ENCODE data around the gene CYP26C1.
"Not testable (repeated sequence)": the region's sequence is repeated elsewhere in the genome, so short reads cannot be mapped to it uniquely, and the experiment has no call there.

CYP26C1 gene

DNA sequence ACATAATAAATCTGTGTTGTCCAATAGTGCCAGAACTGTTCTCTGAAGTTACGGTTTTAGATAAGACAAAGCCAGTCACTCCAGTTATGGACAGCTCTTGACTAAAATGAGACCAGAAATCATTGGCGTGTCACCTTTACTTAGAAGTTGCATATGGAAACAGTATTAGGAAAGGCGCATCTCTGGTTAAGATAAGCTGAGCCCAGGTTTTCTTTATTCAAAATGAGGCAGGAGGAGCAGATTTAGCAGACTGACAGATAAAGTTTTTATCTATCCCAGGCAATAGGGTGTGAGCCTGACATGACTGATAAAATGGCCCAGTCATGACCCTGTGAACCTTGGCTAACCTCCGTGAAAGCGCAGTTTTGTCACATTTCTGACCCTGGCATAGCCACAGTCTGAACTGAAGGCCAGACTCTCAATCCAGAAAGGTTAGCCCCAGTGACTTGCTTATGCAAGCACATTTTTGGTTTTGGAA, 17.3 kb downstream of the CYP26C1 start:
- no peak for DNase-seq (ENCODE audit: low read depth)

DNA sequence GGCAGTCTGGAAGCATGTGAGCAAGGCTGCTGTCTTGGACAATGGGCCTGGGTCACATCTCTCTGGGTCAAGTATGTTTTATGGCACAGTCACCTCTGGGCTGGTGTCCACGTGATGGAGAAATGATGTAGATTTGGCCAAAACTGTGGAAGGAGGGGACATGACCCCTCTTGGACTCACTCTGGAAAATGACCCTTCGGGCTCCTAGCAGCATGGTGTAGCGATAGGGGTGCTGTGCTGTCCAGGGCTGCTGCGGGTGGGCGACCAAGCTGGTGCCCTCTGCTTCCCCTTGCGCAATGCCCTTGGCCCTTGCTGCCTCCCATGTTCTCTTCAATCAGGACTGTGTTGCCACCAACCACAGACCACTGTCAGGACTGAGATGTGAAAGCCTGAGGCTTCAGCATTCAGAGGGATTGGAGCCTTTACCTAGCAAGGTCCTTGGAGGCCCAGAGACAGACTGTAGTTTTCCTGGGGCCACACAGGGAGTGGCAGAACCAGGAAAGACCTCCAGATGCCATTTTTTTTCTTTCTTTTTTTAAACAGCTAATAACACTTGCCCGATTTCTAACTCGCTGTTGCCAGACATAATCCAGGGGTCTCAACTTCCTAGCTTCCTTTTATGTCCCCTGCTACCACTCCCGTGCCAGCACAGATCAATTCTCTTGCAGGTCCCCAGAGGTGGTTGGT, 19.2 kb downstream of the CYP26C1 start:
- no peak for DNase-seq (ENCODE audit: low read depth)

DNA sequence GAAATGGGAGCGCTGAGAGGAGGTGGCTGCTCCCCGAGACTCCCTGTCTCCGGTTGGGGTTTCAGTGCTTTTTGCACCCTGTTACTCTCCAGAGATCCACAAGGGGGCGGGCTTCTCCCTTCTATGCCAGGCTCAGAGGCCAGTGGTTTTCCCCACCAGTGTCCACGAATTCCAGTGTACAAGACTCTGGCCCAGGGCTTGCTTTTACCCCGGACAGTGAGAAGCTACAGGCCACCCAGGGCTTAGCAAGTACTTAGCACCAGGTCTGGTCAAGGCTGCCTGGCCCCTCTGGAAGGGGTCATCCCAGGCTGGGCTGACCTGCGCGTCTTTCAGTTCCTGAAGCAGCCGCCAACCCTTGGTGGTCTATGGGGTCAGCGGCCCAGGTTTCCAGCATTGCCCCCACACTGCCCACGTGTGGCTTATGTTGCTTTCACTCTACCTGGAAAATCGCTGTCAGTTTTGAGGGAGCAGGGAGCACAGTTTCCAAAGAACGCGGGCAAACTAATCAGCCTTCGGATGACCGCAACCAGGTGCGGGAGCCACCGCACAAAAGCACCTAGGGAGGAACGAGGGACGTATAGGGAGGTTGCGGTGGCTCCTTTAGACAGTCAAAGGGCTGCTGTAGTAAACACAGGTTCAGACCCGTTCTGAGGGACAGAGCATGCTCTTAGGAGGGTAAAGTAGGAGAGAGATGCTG, 19.9 kb downstream of the CYP26C1 start:
- no peak for DNase-seq (ENCODE audit: low read depth)

DNA sequence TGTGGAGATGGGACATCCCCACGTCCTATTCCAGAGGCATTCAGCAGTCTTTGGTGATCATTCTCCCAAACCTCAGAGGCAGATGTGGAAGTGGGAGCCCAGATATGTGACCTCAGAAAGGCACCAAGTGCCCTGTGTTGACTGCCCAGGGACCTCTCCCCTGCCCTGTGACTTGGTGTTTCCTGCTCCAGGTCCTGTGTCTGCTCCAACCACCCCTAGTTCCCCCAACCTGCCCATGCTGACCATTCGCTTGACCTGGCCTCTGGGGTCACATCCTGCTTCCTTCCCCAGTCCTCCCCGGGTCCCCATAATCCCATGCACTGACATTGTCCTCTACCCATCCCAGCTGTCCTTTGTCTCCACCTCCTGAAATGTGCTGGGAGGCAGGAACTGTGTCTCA, 20.7 kb downstream of the CYP26C1 start:
- no peak for DNase-seq (ENCODE audit: low read depth)

DNA sequence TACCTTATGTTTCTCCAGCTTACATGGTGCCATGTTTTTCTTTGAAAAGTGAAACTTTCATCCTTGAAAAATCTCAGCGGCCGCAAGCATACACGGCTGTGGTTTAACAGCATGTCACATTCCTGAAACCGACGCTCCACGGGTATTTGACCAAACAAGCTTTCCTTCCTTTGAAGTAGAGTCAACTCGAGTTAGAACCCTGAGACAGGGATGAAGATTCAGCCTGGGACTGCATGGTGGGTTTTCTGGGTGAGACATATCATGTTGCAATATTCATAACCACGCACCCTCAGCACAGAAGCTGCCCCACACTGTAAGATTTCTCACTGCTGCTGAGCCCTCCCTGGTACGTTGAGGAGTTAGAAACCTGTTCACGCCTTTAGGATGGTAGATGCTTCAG, 21.2 kb downstream of the CYP26C1 start:
- peak; percentile 63 for DNase-seq (ENCODE audit: low read depth)

DNA sequence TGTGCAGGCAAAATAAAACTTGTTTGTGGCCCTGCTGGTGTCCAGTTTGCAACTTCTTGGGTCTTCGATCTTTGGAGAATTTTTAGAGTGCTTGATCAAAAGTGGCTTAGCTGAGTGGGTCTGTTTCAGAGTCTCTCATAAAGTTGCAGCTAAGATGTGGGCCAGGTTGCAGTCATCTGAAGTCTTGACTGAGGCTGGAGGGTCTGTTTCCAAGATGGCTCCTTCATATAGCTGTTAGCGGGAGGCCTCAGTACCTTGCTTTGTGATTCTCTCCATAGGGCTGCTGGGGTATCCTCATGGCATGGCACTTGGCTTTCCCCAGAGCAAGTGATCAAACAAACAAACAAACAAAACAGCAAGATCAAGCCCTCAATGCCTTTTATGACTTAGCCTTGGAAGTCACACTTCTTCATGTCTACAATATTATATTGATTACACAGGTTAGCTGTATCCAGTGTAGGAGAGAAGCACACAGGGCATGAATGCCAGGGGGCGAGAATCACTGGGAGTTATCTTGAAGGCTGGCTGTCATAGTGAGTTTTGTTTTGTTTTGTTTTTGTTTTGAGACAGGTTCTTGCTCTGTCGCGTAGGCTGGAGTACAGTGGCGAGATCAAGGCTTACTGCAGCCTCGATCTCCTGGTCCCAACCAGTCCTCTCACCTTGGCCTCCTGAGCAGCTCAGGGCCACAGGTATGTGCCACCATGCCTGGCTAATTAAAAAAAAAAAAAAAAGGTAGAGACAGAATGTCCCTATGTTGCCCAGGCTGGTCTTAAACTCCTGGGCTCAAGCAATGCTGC, 23.3 kb downstream of the CYP26C1 start:
- DNase-seq (ENCODE audit: low read depth) = no peak

DNA sequence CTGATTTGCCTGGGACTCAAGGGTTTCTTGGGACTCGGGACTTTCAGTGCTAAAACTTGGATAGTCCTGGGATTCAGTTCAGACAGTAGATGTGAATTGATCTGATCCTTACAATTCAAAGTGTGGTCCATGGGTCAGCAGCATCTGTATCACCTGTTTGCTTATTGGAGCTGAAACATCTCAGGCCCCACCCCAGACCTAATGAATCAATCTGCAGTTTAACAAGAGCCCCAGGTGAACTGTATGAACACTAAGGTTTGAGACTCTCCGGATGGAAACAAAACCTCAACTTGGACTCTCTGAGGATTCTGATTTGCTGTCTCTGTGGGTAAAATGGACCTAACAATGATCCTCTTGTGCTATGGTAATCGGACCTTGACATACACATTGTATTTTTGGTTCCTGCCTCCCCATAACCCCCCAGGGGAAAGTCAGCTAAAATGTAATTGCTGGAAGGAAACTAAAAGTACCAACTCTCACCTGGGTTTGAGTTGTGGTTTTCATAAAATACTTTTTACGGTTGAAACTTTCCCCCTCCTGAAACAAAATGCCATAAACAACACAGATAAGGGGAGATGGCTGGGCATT, 24.8 kb downstream of the CYP26C1 start:
- no peak for DNase-seq (ENCODE audit: low read depth)

DNA sequence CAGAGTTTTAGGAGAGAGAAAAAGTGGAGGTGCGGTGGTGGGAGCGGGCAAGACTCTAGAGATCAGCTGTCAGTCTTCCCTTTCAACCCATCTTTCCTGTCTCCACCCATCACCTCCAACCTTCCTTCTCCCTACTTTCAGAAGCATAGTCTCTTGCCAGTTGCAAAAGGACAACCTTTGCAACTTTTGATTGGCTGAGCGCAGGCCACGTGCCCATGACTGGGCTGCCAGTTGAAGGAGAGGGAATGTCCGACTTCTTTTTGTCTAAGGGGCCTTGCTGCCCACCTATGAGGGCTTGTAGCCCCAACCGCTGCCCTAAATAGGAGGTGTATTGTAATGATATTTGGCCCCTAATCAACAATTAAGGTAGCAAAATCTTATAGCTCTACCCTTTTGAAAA, 25.7 kb downstream of the CYP26C1 start:
- DNase-seq (ENCODE audit: low read depth) = no peak

DNA sequence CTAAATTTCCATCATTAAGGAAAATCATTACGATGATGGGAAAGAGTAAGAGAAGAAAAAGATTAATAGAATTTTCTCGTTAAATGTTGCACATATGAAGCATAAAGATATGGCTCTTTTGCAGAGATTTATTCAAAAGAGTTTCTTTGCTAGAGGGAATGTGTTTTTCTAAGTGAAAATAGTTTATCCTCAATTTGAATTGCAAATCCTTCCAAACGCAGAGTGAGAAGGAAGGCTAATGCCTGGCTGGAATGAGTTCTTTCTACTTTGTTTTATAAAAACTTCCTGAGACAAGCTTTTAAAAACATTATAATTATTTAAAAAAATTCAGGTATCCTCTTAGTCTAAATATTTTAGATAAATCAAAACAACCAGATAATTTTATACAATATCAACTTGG, 27.2 kb downstream of the CYP26C1 start:
- DNase-seq (ENCODE audit: low read depth) = no peak

DNA sequence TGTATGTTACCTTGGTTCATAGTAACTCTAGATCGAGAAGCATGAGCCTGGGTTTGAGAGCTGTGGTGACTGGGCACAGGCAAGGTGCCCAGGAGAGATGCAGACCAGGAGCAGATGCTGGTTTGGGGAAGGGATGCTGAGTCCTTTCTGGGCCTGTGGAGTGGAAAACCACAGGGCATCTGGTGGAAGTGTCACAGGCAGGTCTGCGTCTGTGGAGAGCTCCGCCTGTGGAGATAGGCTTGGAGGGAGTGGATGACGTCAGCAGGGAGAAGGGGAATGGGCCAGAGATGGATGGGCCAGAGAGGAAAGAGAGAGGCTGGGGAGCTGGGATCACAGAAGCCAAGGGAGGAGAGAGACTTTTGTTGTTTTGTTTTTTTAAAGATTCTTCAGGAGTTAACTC, 27.9 kb downstream of the CYP26C1 start:
- no peak for DNase-seq (ENCODE audit: low read depth)

DNA sequence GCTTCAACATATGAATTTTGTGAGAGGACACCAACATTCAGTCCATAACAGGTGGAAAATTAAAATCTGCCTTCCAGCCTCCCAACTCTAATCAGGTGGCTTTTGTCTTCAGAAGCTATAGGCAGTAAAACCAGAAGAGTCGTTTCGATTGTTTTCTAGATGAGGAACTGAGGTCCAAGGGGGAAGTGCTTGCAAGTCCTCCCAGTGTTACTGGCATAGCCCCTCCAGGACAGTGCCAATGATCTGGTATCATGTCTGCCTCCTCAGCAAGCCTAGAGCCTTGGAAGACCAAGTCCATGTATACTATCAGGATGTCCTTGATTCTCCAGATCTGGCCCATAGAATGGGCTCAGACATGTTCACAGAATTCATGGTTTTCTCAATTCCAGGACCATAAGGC, 30.0 kb downstream of the CYP26C1 start:
- DNase-seq (ENCODE audit: low read depth) = no peak

DNA sequence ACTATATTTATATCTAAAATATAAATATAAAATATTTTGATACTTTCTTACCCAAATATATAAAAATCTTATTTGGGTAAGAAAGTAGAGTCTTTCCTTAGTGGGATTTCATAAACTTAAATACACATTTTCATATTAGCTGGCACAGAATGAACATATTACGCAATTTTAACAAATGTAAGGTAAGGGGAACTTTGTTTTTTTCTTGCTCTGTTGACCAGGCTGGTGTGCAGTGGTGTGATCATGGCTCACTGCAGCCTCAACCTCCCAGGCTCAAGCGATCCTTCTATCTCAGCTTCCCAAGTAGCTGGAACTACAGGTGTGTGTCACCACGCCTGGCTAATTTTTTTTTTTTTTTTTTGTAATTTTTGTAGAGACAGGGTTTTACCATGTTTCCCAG, 31.4 kb downstream of the CYP26C1 start:
- DNase-seq (ENCODE audit: low read depth) = no peak

DNA sequence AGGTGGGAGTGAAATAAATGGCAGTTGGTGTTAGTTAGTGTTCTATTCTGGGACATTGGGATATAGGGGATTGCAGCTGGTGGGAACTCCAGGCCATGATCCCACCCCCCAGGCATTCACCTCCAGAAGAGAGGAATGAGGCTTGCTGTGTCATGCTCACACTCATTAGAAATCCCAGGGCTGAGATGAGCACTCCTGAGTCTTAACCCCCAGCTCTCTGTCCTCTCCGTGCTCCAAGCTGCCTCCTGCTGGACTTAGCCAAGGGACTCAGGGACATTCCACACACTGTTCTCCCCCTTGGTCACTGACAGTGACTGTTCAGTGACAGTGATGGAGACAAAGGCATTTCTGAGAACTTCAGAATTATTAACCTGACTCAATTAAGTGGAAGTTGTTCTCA, 34.6 kb downstream of the CYP26C1 start:
- DNase-seq (ENCODE audit: low read depth) = no peak

DNA sequence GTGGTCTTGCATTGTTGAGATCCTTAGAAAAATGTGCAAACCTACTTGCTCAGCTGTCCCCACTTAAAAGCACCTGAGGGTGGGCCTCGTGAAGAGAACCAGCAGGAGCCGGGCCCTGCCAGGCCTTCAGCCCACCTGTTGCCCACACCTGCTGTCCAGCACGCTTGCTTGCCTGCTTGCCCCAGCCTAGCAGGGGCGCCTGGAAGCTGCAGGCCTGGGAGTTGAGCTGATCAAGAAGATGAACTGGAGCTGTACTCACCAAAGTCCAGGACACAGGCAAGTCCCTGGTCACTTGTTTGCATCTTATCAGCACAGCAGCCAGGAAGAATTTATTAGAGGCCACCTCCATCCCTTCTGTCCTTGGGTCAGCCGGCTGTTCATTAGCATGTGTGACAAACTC, 36.3 kb downstream of the CYP26C1 start:
- no peak for DNase-seq (ENCODE audit: low read depth)

DNA sequence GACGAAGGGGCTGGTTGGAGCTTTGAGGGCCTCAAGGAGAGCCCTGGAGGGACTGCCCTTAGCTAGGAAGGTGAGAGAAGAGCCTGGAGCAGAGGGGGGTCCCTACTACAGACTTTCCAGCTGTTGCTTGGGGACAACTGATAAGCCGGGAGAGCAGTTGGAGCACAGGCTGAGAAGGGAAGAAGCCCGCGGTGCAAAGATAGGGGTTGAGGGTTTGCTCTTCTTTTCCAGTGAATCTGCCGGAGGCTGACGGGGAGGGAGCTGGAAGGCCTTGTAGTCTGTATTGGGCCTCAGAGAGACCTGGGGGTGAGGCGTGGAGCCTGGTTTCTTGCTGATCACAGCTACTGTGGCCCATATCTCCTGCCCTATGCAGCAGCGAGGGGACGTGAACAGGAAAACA, 36.8 kb downstream of the CYP26C1 start:
- DNase-seq (ENCODE audit: low read depth) = no peak

DNA sequence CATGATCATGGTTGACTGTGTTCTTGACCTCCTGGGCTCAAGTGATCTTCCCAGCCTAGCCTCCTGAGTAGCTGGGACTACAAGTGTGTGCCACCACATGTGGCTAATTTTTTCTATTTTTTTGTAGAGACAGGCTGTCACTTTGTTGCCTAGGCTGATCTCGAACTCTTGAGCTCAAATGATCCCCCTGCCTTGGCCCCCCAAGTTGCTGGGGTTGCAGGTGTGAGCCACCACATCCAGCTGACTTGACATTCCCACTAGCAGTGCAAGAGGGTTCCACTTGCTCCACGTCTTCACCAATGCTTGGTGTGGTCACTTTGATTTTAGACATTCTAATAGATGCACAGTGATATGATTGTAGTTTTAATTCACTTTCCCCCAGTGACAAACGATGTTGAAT, 38.2 kb downstream of the CYP26C1 start:
- DNase-seq (ENCODE audit: low read depth) = no peak

DNA sequence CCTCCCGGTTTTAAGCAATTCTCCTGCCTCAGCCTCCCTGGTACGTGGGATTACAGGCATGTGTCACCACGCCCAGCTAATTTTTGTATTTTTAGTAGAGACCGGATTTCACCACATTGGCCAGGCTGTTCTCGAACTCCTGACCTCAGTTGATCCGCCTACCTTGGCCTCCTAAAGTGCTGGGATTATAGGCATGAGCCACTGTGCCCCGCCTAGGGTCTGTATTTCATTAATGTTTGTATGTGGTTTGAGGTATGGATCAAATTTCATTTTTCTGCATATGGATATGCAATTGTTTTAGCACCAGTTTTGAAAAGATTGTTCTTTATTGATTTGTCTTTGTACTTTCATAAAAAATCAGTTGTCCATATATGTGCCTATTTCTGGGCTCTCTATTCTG, 39.1 kb downstream of the CYP26C1 start:
- DNase-seq (ENCODE audit: low read depth) = no peak

DNA sequence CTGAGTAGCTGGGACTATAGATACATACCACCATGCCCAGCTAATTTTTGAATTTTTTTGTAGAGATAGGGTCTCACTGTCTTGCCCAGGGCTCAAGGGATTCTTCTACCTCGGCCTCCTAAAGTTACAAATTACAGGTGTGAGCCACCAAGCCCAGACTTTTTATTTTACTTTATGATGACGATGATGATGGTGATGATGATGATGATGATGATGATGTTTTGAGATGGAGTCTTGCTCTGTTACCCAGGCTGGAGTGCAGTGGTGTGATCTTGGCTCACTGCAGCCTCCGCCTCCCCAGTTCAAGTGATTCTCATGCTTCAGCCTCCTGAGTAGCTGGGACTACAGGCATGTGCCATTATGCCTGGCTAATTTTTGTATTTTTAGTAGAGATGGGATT, 40.5 kb downstream of the CYP26C1 start:
- not testable (repeated sequence) for DNase-seq (ENCODE audit: low read depth)

DNA sequence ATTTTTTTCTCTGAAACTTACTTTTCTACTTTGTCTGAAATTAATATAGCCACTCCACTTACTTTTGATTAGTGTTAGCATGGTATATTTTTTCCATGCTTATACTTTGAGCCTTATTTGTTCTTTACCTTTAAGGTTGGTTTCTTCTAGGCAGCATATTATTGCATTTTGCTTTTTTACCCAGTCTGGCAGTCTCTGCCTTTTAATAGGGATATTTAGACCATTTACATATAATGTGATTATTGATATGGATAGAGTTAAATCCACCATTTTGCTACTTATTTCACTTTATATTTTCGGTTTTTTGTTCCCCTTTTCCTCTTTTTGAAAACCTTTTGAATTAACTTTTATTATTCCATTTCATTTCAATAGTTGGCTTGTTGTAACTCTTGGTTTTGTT, 43.4 kb downstream of the CYP26C1 start:
- no peak for DNase-seq (ENCODE audit: low read depth)

DNA sequence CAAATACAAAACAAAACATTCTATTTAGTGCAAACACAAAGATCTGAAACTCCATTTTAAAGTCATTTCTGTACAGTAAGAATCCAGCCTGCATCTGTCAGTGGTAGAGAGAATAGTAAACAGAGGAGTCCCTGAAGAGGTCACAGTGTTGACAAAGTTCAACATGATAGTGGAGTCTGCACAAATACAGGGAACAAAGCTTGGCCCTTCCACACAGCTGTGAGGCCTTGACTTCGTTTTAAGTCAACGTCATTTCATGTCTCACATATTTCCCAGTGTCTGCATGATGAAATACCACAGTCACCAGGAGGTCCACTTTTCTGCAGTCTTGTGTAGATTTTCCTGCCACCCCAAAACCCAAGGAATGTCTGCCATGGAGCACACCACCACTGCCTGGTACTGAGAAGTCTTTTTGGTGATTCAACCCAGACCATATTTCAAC, 46.1 kb downstream of the CYP26C1 start:
- DNase-seq (ENCODE audit: low read depth) = peak; percentile 30

DNA sequence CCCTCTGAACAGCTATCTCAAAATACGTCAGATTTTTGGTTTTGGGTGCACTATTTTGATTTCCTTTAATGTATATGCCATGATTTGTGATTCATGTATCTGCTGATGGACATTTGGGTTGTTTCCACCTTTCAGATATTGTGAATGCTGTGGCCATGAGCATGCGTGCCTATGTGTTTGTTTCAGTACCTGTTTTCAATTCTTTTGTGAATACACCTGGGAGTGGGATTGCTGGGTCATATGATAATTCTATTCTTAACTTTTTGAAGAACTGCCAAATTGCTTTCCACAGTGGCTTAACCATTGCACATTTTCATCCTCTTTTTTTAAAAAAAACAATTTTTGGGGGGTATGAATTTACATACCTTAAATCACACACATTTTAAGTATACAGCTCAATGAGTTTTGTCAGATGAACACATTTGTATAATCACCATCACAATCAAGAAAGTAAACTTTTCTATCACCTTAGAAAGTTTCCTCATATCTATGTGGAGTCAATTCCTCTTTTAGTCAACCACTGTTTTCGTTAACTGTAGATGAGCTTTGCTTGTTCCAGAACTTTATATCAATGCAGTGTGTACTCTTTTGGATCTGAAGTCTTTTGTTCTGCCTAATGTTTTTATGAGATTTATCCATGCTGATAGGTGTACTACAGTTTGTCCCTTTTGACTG, 50.0 kb downstream of the CYP26C1 start:
- no peak for DNase-seq (ENCODE audit: low read depth)

DNA sequence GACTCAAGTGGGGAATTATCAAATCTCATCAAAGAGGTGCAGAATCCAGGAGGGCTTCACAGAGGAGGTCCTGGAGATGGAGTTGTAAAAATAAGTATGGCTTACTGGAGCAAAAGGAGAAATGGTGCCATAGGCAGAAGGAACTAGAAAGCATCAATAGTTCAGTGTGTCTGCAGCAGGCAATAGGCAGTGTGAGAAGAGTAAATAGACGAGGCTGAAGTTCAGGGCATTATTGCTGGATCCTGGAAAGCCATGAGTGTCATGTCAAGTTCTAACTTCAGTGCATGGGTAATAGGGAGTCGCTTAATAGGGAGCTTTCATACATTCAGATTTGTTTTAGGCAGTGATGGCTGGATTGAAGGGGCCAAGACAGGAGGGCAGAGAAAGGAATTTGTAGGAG, 52.4 kb downstream of the CYP26C1 start:
- DNase-seq (ENCODE audit: low read depth) = no peak

Data from non-pigmented ciliary epithelial cell (primary cell).